Smooth muscle cell (in vitro differentiated cells): ENCODE measurements around the gene ACADM. TPM values are rescaled to one million over a fixed set of nuclear protein-coding genes. Genes with fewer than 3 reads are reported as not detected.
"Not testable (repeated sequence)": the region's sequence is repeated elsewhere in the genome, so short reads cannot be mapped to it uniquely, and the experiment has no call there.

Experiments used
- DNase-seq: peaks from one replicate; lab custom pipeline; 2025; ENCODE audit not compliant: unreplicated experiment; lab: John Stamatoyannopoulos, UW
- H2AFZ ChIP-seq: fragments of 200-600 bp; sonication (generic); 2 replicates; pipeline ENCODE4 v1.6.0; 2016; ENCODE audit warnings: antibody characterized with exemption, low read depth, mild to moderate bottlenecking
- H3F3A ChIP-seq: fragments of 200-600 bp; sonication (generic); 2 replicates; pipeline ENCODE4 v1.6.0; 2017; ENCODE audit warnings: antibody characterized with exemption, low read depth
- H3K27ac ChIP-seq: fragments of 200-600 bp; sonication (generic); 2 replicates; pipeline ENCODE4 v1.5.1; 2016; ENCODE audit warnings: low read depth, mild to moderate bottlenecking
- H3K27me3 ChIP-seq: fragments of 200-600 bp; sonication (generic); 2 replicates; pipeline ENCODE4 v1.6.1; 2016; ENCODE audit warnings: low read depth, mild to moderate bottlenecking
- H3K36me3 ChIP-seq: fragments of 200-600 bp; sonication (generic); 2 replicates; pipeline ENCODE4 v1.5.1; 2016; ENCODE audit warnings: low read depth
- H3K4me1 ChIP-seq: fragments of 200-600 bp; sonication (generic); 2 replicates; pipeline ENCODE4 v1.5.1; 2016; ENCODE audit warnings: low read depth
- H3K4me2 ChIP-seq: fragments of 200-600 bp; sonication (generic); 2 replicates; pipeline ENCODE4 v1.6.0; 2016; ENCODE audit warnings: mild to moderate bottlenecking
- H3K4me3 ChIP-seq: fragments of 200-600 bp; sonication (generic); 2 replicates; pipeline ENCODE4 v1.5.1; 2016; ENCODE audit warnings: mild to moderate bottlenecking
- H3K79me2 ChIP-seq: fragments of 200-600 bp; sonication (generic); 2 replicates; pipeline ENCODE4 v1.6.0; 2016; ENCODE audit warnings: low read depth, mild to moderate bottlenecking
- H3K9ac ChIP-seq: fragments of 200-600 bp; sonication (generic); 2 replicates; pipeline ENCODE4 v1.6.0; 2016; ENCODE audit warnings: low read depth
- H3K9me3 ChIP-seq: fragments of 200-600 bp; sonication (generic); replicated peaks from 2 replicates; pipeline ENCODE4 v1.5.1; 2016; ENCODE audit warnings: low read depth
- H4K20me1 ChIP-seq: fragments of 200-600 bp; sonication (generic); 2 replicates; pipeline ENCODE4 v1.6.0; 2016; ENCODE audit warnings: low read depth
- WGBS: methylation state at CpG from one replicate; pipeline ENCODE4 v1.1.7; 2016; ENCODE audit warnings: low lambda C conversion rate; 5-methylcytosine and 5-hydroxymethylcytosine counted together
- polyA plus RNA-seq: library from polyadenylated mRNA; unstranded; fragments of >200 nt; fragmentation: Nextera tagmentation; extraction: Ambion mirVana; gene quantifications from 2 replicates; pipeline ENCODE4 v1.2.1, GENCODE V29; 2016
- total RNA-seq: library from RNA; depleted of rRNA; stranded (reverse); fragments of >200 nt; gene quantifications from 2 replicates; pipeline ENCODE4 v1.2.3, GENCODE V29; 2014
- TF ChIP-seq, protein P1 (sequence below): fragments of 200-600 bp; sonication (generic); IDR thresholded peaks from 2 replicates; pipeline ENCODE4 v1.5.1; 2017; ENCODE audit warnings: borderline replicate concordance, mild to moderate bottlenecking, antibody characterized with exemption; ENCODE audit not compliant: insufficient read depth, poor library complexity, severe bottlenecking

The ACADM gene
- total and polyA plus RNA-seq, 2 experiments from 2014 or later: 20.5 to 28.6 TPM

DNA sequence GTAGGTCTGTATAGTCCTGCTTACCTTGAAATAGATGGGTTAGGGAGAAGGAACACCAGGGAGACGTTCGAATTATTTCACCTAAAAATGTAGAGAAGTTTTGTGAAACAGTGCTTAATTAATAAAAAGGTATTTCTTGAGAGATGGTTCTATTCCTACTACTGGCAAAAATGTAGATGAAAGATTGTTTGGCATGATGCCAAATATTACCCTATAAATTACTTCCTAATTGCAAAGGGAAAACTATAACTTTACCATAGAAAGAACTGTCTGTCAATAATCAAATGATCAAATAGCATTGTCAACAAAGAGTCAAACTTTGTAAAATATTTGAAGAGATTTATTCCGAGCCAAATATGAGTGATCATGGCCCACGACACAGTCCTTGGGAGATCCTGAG lies 4.2 kb upstream of the ACADM start:
- no peak overlapping the region for H3K27ac ChIP-seq
- H3K9ac ChIP-seq: no peak overlapping the region
- H3K4me3 ChIP-seq: no peak overlapping the region
- H2AFZ ChIP-seq: no peak overlapping the region
- H3K4me2 ChIP-seq: no peak overlapping the region
- no peaks in the 10 kb centered on the region for H3K27me3 ChIP-seq
- H3K4me1 ChIP-seq: peaks cover 9% of the 10 kb centered on the region
- H3K36me3 ChIP-seq: no peaks in the 10 kb centered on the region
- WGBS: 97% methylated on average over 4 of the region's 4 CpGs
- DNase-seq: no peak
- H4K20me1 ChIP-seq: no peaks in the 10 kb centered on the region
- TF ChIP-seq, protein P1, sequence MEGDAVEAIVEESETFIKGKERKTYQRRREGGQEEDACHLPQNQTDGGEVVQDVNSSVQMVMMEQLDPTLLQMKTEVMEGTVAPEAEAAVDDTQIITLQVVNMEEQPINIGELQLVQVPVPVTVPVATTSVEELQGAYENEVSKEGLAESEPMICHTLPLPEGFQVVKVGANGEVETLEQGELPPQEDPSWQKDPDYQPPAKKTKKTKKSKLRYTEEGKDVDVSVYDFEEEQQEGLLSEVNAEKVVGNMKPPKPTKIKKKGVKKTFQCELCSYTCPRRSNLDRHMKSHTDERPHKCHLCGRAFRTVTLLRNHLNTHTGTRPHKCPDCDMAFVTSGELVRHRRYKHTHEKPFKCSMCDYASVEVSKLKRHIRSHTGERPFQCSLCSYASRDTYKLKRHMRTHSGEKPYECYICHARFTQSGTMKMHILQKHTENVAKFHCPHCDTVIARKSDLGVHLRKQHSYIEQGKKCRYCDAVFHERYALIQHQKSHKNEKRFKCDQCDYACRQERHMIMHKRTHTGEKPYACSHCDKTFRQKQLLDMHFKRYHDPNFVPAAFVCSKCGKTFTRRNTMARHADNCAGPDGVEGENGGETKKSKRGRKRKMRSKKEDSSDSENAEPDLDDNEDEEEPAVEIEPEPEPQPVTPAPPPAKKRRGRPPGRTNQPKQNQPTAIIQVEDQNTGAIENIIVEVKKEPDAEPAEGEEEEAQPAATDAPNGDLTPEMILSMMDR: no peak
- no peaks in the 10 kb centered on the region for H3F3A ChIP-seq
- no peaks in the 10 kb centered on the region for H3K9me3 ChIP-seq
- H3K79me2 ChIP-seq: peaks cover under 1% of the 10 kb centered on the region

DNA sequence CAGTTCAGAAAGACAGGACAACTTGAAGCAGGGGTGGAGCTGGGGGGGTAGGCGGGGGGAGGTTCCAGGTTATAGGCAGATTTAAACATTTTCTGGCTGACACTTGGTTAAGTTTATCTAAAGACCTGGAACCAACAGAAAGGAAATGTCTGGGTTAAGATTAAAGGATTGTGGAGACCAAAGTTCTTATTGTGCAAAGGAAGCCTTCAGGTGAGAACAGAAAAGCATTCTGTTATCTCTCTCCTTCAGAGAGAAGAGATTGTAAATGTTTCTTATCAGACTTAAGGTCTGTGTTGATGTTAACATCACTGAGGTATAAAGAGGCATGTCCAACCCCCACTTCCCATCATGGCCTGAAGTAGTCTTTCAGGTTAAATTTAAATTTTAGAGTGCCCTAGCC lies 3.7 kb upstream of the ACADM start:
- peaks cover 5% of the 10 kb centered on the region for H3K79me2 ChIP-seq
- H3K9ac ChIP-seq: no peak overlapping the region
- H2AFZ ChIP-seq: no peak overlapping the region
- H3K9me3 ChIP-seq: no peaks in the 10 kb centered on the region
- no peaks in the 10 kb centered on the region for H4K20me1 ChIP-seq
- no peak overlapping the region for H3K4me2 ChIP-seq
- no peaks in the 10 kb centered on the region for H3F3A ChIP-seq
- DNase-seq: no peak
- no peak overlapping the region for H3K4me3 ChIP-seq
- no peaks in the 10 kb centered on the region for H3K27me3 ChIP-seq
- WGBS: 100% methylated on average over 1 of the region's 1 CpG
- TF ChIP-seq, protein P1: no peak
- no peak overlapping the region for H3K27ac ChIP-seq
- peaks cover 14% of the 10 kb centered on the region for H3K4me1 ChIP-seq
- no peaks in the 10 kb centered on the region for H3K36me3 ChIP-seq

DNA sequence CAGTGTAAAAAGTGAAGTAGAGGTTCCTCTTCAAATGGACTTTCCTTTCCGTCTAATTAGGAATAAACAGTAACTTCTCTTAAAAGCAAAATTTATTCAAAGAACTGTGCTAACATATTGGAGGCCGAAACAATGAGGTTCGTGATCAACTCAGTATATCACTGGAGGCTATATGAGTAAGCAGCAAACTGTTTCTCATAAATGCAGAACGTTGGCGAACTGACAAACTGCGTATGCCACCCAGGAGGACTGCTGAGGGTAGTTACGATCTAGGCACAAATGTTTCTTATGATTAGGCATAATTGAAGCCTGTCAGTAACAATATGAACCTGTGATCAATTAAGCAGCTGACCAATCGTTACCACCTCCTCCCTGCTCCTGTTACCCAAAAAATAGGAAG lies 2.3 kb upstream of the ACADM start:
- 97% methylated on average over 8 of the region's 8 CpGs for WGBS
- H3K9ac ChIP-seq, H4K20me1 ChIP-seq, H3F3A ChIP-seq, H2AFZ ChIP-seq, H3K9me3 ChIP-seq, H3K36me3 ChIP-seq, DNase-seq, H3K4me2 ChIP-seq, H3K27ac ChIP-seq, H3K4me3 ChIP-seq, H3K27me3 ChIP-seq: not testable (repeated sequence)
- Histone ChIP-seq H3K79me2 (peaks cover 20% of the 10 kb centered on the region), H3K4me1 (peaks cover 15% of the 10 kb centered on the region)

DNA sequence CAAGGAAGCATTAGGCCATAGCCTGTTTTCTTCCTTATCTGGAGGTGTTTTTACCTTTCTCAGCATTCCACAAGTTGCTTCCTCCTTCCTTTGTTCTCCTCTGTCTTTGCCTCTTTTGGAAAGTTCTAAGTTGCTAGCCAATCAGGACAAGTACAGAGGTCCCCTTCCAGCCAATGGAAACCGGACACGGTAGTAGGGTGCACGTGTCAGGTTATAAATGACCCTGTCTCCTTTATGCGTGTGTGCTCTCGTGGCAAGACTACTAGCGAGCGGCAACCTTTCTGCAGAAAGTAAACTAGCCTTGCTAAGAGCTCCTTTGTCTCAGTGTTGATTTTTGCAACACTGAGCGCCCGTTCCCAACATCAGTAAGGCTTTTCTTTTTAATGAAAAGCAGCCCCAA lies 1.5 kb upstream of the ACADM start:
- no peaks in the 10 kb centered on the region for H3K9me3 ChIP-seq
- TF ChIP-seq, protein P1: no peak
- H3K4me2 ChIP-seq: no peak overlapping the region
- WGBS: 97% methylated on average over 9 of the region's 9 CpGs
- peaks cover 15% of the 10 kb centered on the region for H3K4me1 ChIP-seq
- no peak for DNase-seq
- H3K4me3 ChIP-seq: no peak overlapping the region
- H3K27ac ChIP-seq: no peak overlapping the region
- H3F3A ChIP-seq: no peaks in the 10 kb centered on the region
- no peaks in the 10 kb centered on the region for H3K36me3 ChIP-seq
- H3K9ac ChIP-seq: no peak overlapping the region
- peaks cover 27% of the 10 kb centered on the region for H3K79me2 ChIP-seq
- H4K20me1 ChIP-seq: peaks cover 13% of the 10 kb centered on the region
- no peaks in the 10 kb centered on the region for H3K27me3 ChIP-seq
- H2AFZ ChIP-seq: no peak overlapping the region
